OCI-LY1 (cell line): ENCODE measurements around the gene DEXI.

Experiments used
- CTCF ChIP-seq: fragments of 200-600 bp; sonication (generic), shearing (Covaris generic); IDR thresholded peaks from 2 replicates; pipeline ENCODE4 v1.5.1; 2017; ENCODE audit warnings: mild to moderate bottlenecking, antibody characterized with exemption, low read length, moderate library complexity, mixed read lengths
- EZH2 ChIP-seq: fragments of 200-600 bp; sonication (generic), shearing (Covaris generic); IDR thresholded peaks from 2 replicates; pipeline ENCODE4 v1.8.0; 2017; ENCODE audit warnings: borderline replicate concordance, mixed run types, mild to moderate bottlenecking, antibody characterized with exemption, low read length, moderate library complexity, mixed read lengths

DNA sequence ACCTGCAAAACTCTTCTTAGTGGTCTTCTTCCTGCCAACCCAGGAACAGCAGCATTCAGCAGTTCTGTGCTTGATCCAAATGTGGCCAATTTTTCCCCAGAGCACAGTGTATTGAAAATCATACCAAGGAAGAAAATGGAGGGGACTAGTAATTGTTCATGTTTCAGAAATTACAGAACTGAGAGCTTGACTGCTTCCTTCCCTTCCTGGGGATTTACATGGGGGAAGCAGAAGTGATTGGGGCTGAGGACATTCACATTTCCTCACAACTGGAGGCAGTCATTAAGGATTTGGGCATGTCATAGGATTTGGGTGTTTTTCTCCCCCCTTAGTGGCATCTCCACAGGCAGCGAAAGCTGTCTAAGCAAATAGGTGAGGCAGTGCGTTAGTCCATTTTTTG, 45.5 kb downstream of the DEXI start:
- no peak for TF ChIP-seq CTCF
- TF ChIP-seq EZH2, result no peak
